Sigmoid colon (tissue), 4 donors: ENCODE measurements around the gene ABCA1.

Experiments
- CTCF ChIP-seq, 4 experiments: fragments of 450-650 bp in 3 of 4; fragments of 200-600 bp in 1 of 4; IDR thresholded peaks; one replicate each; pipeline ENCODE4 v1.5.1; 2016 to 2019; ENCODE audit warnings: antibody characterized with exemption in 4 of 4, mild to moderate bottlenecking in 3 of 4, moderate library complexity in 2 of 4
- POLR2A ChIP-seq, 2 donors: fragments of 450-650 bp; IDR thresholded peaks; one replicate each; pipeline ENCODE4 v1.6.1; 2016; ENCODE audit warnings: antibody characterized with exemption in 2 of 2, mild to moderate bottlenecking in 2 of 2, moderate library complexity in 2 of 2
- POLR2AphosphoS5 ChIP-seq, 4 donors: sonication (generic); formaldehyde crosslinking; IDR thresholded peaks; one replicate each; pipeline ENCODE4 v1.6.1; 2017; ENCODE audit warnings: antibody characterized with exemption in 4 of 4

DNA sequence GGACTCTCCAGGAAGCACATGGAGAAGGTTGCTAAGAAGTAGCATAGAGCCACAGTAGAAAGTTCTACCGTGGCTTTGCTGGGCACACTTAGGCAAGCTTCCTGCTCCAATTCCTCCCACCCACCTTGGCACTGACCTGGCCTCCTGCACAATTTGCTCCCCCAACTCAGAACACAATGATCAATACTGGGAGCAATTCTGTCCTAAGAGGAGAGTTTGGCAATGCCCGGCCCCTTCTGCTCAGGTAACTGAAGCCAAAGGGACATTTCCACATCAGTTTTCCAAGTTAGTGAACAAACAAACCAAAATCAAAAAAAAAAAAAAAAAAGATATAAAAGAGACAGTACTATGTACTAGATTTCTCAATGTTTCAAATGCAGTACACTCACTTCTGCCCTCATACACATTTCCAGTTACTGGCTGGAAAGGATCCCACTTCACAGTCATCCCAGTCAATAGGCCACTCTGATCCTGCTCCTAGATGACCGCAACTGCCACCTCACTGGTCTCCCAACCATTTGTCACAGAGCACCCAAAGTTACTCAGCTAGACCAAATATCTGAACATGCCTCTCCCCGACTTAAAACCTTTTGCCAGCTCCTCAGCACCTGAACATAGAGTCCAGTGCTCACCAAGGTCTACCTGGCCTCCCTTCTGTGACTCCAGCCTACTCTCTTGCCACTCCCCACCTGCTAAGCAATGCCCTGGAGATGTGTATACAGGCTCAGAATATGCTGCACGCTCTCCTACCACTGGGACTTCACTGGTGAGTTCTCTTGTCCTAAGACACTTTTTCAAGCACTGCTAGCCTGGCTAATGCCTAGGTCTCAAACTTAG is 21.3 kb downstream of the ABCA1 start:
- TF ChIP-seq CTCF (IDR thresholded peaks at IDR 0.05) (no peak), POLR2AphosphoS5 (IDR thresholded peaks at IDR 0.05) (peak in 2 of 4 donors; percentile 13 to 50), POLR2A (IDR thresholded peaks at IDR 0.05) (no peak)
